ENCODE measurements around the gene OR1B1. TPM values are rescaled to one million over a fixed set of nuclear protein-coding genes. Genes with fewer than 3 reads are reported as not detected.
"Not testable (repeated sequence)": the region's sequence is repeated elsewhere in the genome, so short reads cannot be mapped to it uniquely, and the experiment has no call there.

Gene OR1B1
- polyA plus RNA-seq (ENCODE audit: insufficient read length in 4 of 4): not detected

GRCh38 chr9:122657527-122657926, at the start of gene OR1B1:
OR1B1 (minus strand) TSS chr9:122657627.
- DNase-seq (ENCODE audit: low read depth in 4 of 4, low spot score in 2 of 4): no peak

GRCh38 chr9:122695696-122696095, 38.3 kb upstream of the OR1B1 start:
- no peak for DNase-seq (ENCODE audit: low read depth in 4 of 4, low spot score in 2 of 4)

GRCh38 chr9:122684851-122685250, 27.4 kb upstream of the OR1B1 start:
- DNase-seq (ENCODE audit: low read depth in 4 of 4, low spot score in 2 of 4): no peak

GRCh38 chr9:122672481-122672880, 15.1 kb upstream of the OR1B1 start:
- DNase-seq (ENCODE audit: low read depth in 4 of 4, low spot score in 2 of 4): no peak

GRCh38 chr9:122661416-122661815, 4.0 kb upstream of the OR1B1 start, which contains the start of gene OR1L1:
OR1L1 (plus strand) TSS chr9:122661716; CDS start chr9:122661716, 0 bp downstream.
- DNase-seq (ENCODE audit: low read depth in 4 of 4, low spot score in 2 of 4): no peak

GRCh38 chr9:122656378-122656777, 1.0 kb downstream of the OR1B1 start:
- DNase-seq (ENCODE audit: low read depth in 4 of 4, low spot score in 2 of 4): no peak

GRCh38 chr9:122642226-122642625, 15.2 kb downstream of the OR1B1 start:
- no peak for DNase-seq (ENCODE audit: low read depth in 4 of 4, low spot score in 2 of 4)

GRCh38 chr9:122619996-122620395, 37.4 kb downstream of the OR1B1 start:
- no peak for DNase-seq (ENCODE audit: low read depth in 4 of 4, low spot score in 2 of 4)

- DNase-seq (ENCODE audit: low read depth in 4 of 4, low spot score in 2 of 4): no peak
These were observed 43.1 kb downstream of the OR1B1 start, which contains the start of gene OR1Q1 for GRCh38 chr9:122614362-122614761. OR1Q1 (plus strand) TSS chr9:122614738; CDS start chr9:122614738, 0 bp downstream.

GRCh38 chr9:122609804-122610203, 47.6 kb downstream of the OR1B1 start:
- no peak for DNase-seq (ENCODE audit: low read depth in 4 of 4, low spot score in 2 of 4)

- DNase-seq (ENCODE audit: low read depth in 4 of 4, low spot score in 2 of 4): no peak
These were observed 50.8 kb downstream of the OR1B1 start for GRCh38 chr9:122606587-122606986.

- DNase-seq (ENCODE audit: low read depth in 4 of 4, low spot score in 2 of 4): no peak
These were observed 51.7 kb downstream of the OR1B1 start for GRCh38 chr9:122605691-122606090.

- DNase-seq (ENCODE audit: low read depth in 4 of 4, low spot score in 2 of 4): not testable (repeated sequence)
These were observed 74.1 kb downstream of the OR1B1 start, which contains the start of gene OR1L8 for GRCh38 chr9:122583284-122583683. OR1L8 (minus strand) TSS chr9:122583384; CDS start chr9:122568477, 14,907 bp downstream.

- no peak for DNase-seq (ENCODE audit: low read depth in 4 of 4, low spot score in 2 of 4)
These were observed 77.1 kb downstream of the OR1B1 start for GRCh38 chr9:122580360-122580759.

GRCh38 chr9:122579874-122580273, 77.6 kb downstream of the OR1B1 start:
- no peak for DNase-seq (ENCODE audit: low read depth in 4 of 4, low spot score in 2 of 4)

Other genes with a start within 250 kb of the OR1B1 start
- gene OR1J1, start 179.7 kb downstream of the OR1B1 start, polyA plus RNA-seq (ENCODE audit: insufficient read length in 4 of 4): not detected
- gene OR1J2, start 146.8 kb downstream of the OR1B1 start, polyA plus RNA-seq (ENCODE audit: insufficient read length in 4 of 4): not detected
- not detected for gene OR1J4, start 138.5 kb downstream of the OR1B1 start, polyA plus RNA-seq (ENCODE audit: insufficient read length in 4 of 4)
- gene OR1N1, start 130.3 kb downstream of the OR1B1 start, polyA plus RNA-seq (ENCODE audit: insufficient read length in 4 of 4): not detected
- gene OR1N2, start 104.5 kb downstream of the OR1B1 start, polyA plus RNA-seq (ENCODE audit: insufficient read length in 4 of 4): not detected
- under 1 TPM; 0.08 to 0.22 (median 0.15) TPM for gene OR1L8, start 74.2 kb downstream of the OR1B1 start, polyA plus RNA-seq (ENCODE audit: insufficient read length in 4 of 4)
- gene OR1Q1, start 42.9 kb downstream of the OR1B1 start, polyA plus RNA-seq (ENCODE audit: insufficient read length in 4 of 4): not detected
- gene OR1L1, start 4.1 kb upstream of the OR1B1 start, polyA plus RNA-seq (ENCODE audit: insufficient read length in 4 of 4): not detected
- gene OR1L3, start 17.5 kb upstream of the OR1B1 start, polyA plus RNA-seq (ENCODE audit: insufficient read length in 4 of 4): not detected
- gene OR1L4, start 66.4 kb upstream of the OR1B1 start, polyA plus RNA-seq (ENCODE audit: insufficient read length in 4 of 4): not detected
- not detected for gene OR1L6, start 84.7 kb upstream of the OR1B1 start, polyA plus RNA-seq (ENCODE audit: insufficient read length in 4 of 4)
- not detected for gene OR5C1, start 131.3 kb upstream of the OR1B1 start, polyA plus RNA-seq (ENCODE audit: insufficient read length in 4 of 4)
- not detected for gene OR1K1, start 142.5 kb upstream of the OR1B1 start, polyA plus RNA-seq (ENCODE audit: insufficient read length in 4 of 4)
- 10 to 100 TPM; 31.8 to 39.2 (median 34.8) TPM for gene PDCL, start 171.0 kb upstream of the OR1B1 start, polyA plus RNA-seq (ENCODE audit: insufficient read length in 4 of 4)
- gene RC3H2, start 247.7 kb upstream of the OR1B1 start, polyA plus RNA-seq (ENCODE audit: insufficient read length in 4 of 4): 10 to 100 TPM; 39.9 to 49.2 (median 43.7) TPM